Measurements from ENCODE around the gene ZNF236.

DNA sequence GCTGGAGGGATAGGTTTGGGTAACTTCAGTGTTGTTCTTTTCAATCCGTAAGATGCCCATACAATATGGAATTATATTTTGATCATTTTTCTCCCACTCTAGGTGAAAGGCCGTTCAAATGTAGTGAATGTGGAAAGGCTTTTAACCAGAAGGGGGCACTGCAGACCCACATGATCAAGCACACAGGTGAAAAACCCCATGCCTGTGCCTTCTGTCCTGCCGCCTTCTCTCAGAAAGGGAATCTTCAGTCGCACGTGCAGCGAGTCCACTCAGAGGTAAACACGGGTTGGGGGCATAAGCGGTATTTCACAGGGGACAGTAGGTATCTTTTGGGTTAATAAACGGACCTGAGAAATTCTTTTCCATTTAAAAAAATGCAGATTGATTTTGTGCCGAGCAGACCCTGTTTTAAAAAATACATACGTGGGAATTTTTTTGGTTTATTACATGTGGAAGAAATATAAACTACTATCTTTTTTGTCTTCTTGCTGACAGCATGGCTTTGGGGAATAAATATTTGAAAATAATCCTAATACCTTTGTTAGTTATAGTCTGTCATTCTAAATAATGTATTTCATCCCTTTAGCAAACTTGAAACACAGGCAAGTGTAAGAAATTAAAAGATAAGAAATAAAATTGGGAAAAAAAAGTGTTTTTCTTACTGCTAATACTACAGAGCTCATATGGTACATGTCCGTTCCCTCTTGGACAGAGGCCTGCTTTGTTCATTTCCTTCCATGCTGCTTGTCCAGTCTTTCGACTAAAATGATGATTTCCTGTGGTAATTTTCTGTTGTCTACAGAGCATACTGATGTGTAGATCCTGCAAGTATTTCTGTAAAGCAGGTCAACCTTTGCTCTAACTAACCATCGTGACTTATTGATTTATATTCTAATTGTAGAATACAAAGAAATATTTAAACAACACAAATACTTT lies 53.3 kb downstream of the ZNF236 start:
- TF ChIP-seq, protein P1, sequence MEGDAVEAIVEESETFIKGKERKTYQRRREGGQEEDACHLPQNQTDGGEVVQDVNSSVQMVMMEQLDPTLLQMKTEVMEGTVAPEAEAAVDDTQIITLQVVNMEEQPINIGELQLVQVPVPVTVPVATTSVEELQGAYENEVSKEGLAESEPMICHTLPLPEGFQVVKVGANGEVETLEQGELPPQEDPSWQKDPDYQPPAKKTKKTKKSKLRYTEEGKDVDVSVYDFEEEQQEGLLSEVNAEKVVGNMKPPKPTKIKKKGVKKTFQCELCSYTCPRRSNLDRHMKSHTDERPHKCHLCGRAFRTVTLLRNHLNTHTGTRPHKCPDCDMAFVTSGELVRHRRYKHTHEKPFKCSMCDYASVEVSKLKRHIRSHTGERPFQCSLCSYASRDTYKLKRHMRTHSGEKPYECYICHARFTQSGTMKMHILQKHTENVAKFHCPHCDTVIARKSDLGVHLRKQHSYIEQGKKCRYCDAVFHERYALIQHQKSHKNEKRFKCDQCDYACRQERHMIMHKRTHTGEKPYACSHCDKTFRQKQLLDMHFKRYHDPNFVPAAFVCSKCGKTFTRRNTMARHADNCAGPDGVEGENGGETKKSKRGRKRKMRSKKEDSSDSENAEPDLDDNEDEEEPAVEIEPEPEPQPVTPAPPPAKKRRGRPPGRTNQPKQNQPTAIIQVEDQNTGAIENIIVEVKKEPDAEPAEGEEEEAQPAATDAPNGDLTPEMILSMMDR (IDR thresholded peaks at IDR 0.05; ENCODE audit: insufficient read depth, low read depth, low read length), result peak; percentile 64
- TF ChIP-seq EZH2 (IDR thresholded peaks at IDR 0.05; ENCODE audit: insufficient read depth, low read length), result no peak
